Measurements from ENCODE around the gene CRKL. TPM values are rescaled to one million over a fixed set of nuclear protein-coding genes. Genes with fewer than 3 reads are reported as not detected.

CRKL gene
- total RNA-seq, 4 donors from 2014 or later = 38.5 to 47.8 (median 42.1) TPM

- Histone ChIP-seq H3K27me3 (no peaks in the 10 kb centered on the region), H3K36me3 (peaks cover 26 to 51% of the 10 kb centered on the region in 2 donors), H3K9me3 (no peaks in the 10 kb centered on the region), H3K4me1 (no peaks in the 10 kb centered on the region), H3K4me3 (replicated peaks in 1 of 3) (no peak overlapping the region), H3K27ac (no peak overlapping the region)
- intact Hi-C loops (cut with DNase I) = no loop called here
- DNase-seq = no peak
- TF ChIP-seq CTCF (IDR thresholded peaks at IDR 0.05) = no peak
- TF ChIP-seq POLR2A (IDR thresholded peaks at IDR 0.05) = no peak
- WGBS, 2 donors = 74 to 80% methylated on average over 4 of the region's 4 CpGs
Measured at GRCh38 chr22:20884454-20884853, 32.8 kb upstream of the CRKL start.

DNA sequence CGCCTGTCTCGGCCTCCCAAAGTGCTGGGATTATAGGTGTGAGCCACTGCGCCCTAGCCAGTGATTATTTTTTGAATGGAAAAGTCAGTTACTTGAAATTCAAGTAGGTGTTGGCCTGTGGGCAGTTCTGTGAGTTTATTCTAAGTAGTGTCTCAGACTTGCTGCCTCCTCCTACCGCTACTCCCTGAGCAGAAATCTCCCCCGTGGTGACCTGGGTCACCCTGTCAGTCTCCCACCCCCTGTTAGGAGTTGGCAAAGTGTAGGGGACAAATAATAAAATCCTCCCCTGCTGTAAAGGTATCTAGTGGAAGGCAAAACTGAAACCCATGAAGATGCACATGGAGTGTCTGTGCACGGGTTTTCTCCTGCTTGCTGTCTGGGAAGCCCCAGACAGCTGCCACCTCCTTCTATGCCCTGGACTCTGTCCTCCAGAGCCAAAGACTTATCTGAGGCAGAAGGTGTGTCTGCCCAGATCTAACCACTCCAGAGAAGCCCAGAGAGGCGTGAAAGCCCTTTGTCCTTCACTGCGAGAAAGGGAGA is 32.1 kb upstream of the CRKL start:
- Histone ChIP-seq H3K36me3 (peaks cover 26 to 55% of the 10 kb centered on the region in 2 donors), H3K4me1 (no peaks in the 10 kb centered on the region), H3K27ac (no peak overlapping the region), H3K27me3 (no peaks in the 10 kb centered on the region), H3K9me3 (no peaks in the 10 kb centered on the region), H3K4me3 (replicated peaks in 1 of 3) (no peak overlapping the region)
- TF ChIP-seq POLR2A (IDR thresholded peaks at IDR 0.05) (no peak), CTCF (IDR thresholded peaks at IDR 0.05) (no peak)
- 80 to 87% methylated on average over 8 of the region's 8 CpGs for WGBS, 2 donors
- intact Hi-C loops (cut with DNase I) = no loop called here
- DNase-seq = no peak

GRCh38 chr22:20885557-20886323 is 31.5 kb upstream of the CRKL start:
- H3K4me1 ChIP-seq = no peaks in the 10 kb centered on the region
- TF ChIP-seq CTCF (IDR thresholded peaks at IDR 0.05) (peak in 5 of 6 experiments; percentile 59 to 75 (median 70)), POLR2A (IDR thresholded peaks at IDR 0.05) (no peak)
- no peaks in the 10 kb centered on the region for H3K9me3 ChIP-seq
- 40 to 53% methylated on average over 10 of the region's 10 CpGs for WGBS, 2 donors
- H3K27me3 ChIP-seq = no peaks in the 10 kb centered on the region
- H3K4me3 ChIP-seq (replicated peaks in 1 of 3) = no peak overlapping the region
- H3K36me3 ChIP-seq = peaks cover 26 to 55% of the 10 kb centered on the region in 2 donors
- intact Hi-C loops (cut with DNase I) = no loop called here
- no peak overlapping the region for H3K27ac ChIP-seq
- DNase-seq = peak; percentile 75 to 80

GRCh38 chr22:20887375-20887774 is 29.8 kb upstream of the CRKL start:
- 84 to 92% methylated on average over 5 of the region's 5 CpGs for WGBS, 2 donors
- no peak overlapping the region for H3K4me3 ChIP-seq (replicated peaks in 1 of 3)
- H3K36me3 ChIP-seq = peaks cover 19 to 43% of the 10 kb centered on the region in 2 donors
- intact Hi-C loops (cut with DNase I) = no loop called here
- TF ChIP-seq POLR2A (IDR thresholded peaks at IDR 0.05) (no peak), CTCF (IDR thresholded peaks at IDR 0.05) (no peak)
- H3K27ac ChIP-seq = no peak overlapping the region
- no peak for DNase-seq
- no peaks in the 10 kb centered on the region for H3K9me3 ChIP-seq
- H3K4me1 ChIP-seq = no peaks in the 10 kb centered on the region
- no peaks in the 10 kb centered on the region for H3K27me3 ChIP-seq

- Histone ChIP-seq H3K4me3 (replicated peaks in 1 of 3) (no peak overlapping the region), H3K4me1 (no peaks in the 10 kb centered on the region), H3K27me3 (no peaks in the 10 kb centered on the region), H3K27ac (no peak overlapping the region), H3K9me3 (no peaks in the 10 kb centered on the region), H3K36me3 (peaks cover 5 to 29% of the 10 kb centered on the region in 2 donors)
- 89 to 90% methylated on average over 6 of the region's 6 CpGs for WGBS, 2 donors
- intact Hi-C loops (cut with DNase I) = no loop called here
- DNase-seq = no peak
- TF ChIP-seq CTCF (IDR thresholded peaks at IDR 0.05) (no peak), POLR2A (IDR thresholded peaks at IDR 0.05) (no peak)
Measured at GRCh38 chr22:20889025-20889704, 28.0 kb upstream of the CRKL start.
